SJSA1 (cell line): ENCODE data around the gene FAM236B. TPM values are rescaled to one million over a fixed set of nuclear protein-coding genes. Genes with fewer than 3 reads are reported as not detected.
"Not testable (repeated sequence)": the region's sequence is repeated elsewhere in the genome, so short reads cannot be mapped to it uniquely, and the experiment has no call there.

ENCODE experiments used
- DNase-seq, 2 experiments: peaks; one replicate each; pipeline ENCODE4 v3.0.0-alpha.2; 2015 to 2020; ENCODE audit warnings: low spot score in 2 of 2, low read depth in 1 of 2
- H3K27ac ChIP-seq: fragments of 250-450 bp; sonication (Bioruptor Pico); 2 replicates; pipeline ENCODE4 v1.5.1; 2020; ENCODE audit warnings: mild to moderate bottlenecking, moderate library complexity
- H3K27me3 ChIP-seq: fragments of 250-450 bp; sonication (Bioruptor Pico); replicated peaks from 2 replicates; pipeline ENCODE4 v1.5.1; 2020; ENCODE audit warnings: mild to moderate bottlenecking, moderate library complexity
- H3K36me3 ChIP-seq: fragments of 250-450 bp; sonication (Bioruptor Pico); 2 replicates; pipeline ENCODE4 v1.5.1; 2020; ENCODE audit warnings: mild to moderate bottlenecking
- H3K4me1 ChIP-seq: fragments of 250-450 bp; sonication (Bioruptor Pico); replicated peaks from 2 replicates; pipeline ENCODE4 v1.6.1; 2021; ENCODE audit warnings: mild to moderate bottlenecking
- H3K4me3 ChIP-seq: fragments of 250-450 bp; sonication (Bioruptor Pico); 2 replicates; pipeline ENCODE4 v1.5.1; 2020; ENCODE audit warnings: mild to moderate bottlenecking
- H3K9me3 ChIP-seq: fragments of 250-450 bp; sonication (Bioruptor Pico); replicated peaks from 2 replicates; pipeline ENCODE4 v1.5.1; 2020; ENCODE audit warnings: mild to moderate bottlenecking
- total RNA-seq: library from RNA; depleted of rRNA; stranded (reverse); fragments of >200 nt; shearing (Covaris generic); gene quantifications from 2 replicates; pipeline ENCODE4 v1.2.3, GENCODE V29; 2014; rRNA removed

FAM236B gene
- total RNA-seq, 1 experiment from 2014 or later, result not detected

DNA sequence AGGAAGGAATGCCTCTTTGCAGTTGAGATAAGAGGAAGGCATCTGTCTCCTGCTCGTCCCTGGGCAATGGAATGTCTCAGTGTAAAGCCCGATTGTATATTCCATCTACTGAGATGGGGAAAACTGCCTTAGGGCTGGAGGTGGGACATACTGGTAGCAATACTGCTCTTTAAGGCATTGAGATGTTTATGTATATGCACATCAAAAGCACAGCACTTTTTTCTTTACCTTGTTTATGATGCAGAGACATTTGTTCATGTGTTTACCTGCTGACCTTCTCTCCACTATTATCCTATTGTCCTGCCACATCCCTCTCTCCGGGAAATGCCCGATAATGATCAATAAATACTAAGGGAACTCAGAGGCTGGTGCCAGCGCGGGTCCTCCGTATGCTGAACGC, 48.8 kb downstream of the FAM236B start:
- not testable (repeated sequence) for DNase-seq, H3K9me3 ChIP-seq, H3K27ac ChIP-seq, H3K4me3 ChIP-seq, H3K36me3 ChIP-seq, H3K27me3 ChIP-seq, H3K4me1 ChIP-seq

Other genes starting within 250 kb of the FAM236B start
- 29.0 and 33.3 TPM in 2 replicates for gene HDAC8, start 209.8 kb downstream of the FAM236B start, total RNA-seq
- gene PHKA1, start 68.4 kb downstream of the FAM236B start, total RNA-seq, result 0.21 TPM in 1 of 2 replicates, not detected in the other
- gene DMRTC1B, start 5.8 kb downstream of the FAM236B start, total RNA-seq, result not detected in 2 replicates
- not detected in 2 replicates for gene FAM236D, start 25.6 kb upstream of the FAM236B start, total RNA-seq
- gene FAM236C, start 130.0 kb upstream of the FAM236B start, total RNA-seq, result not detected in 2 replicates
- not detected in 2 replicates for gene FAM236A, start 155.5 kb upstream of the FAM236B start, total RNA-seq
- gene DMRTC1, start 161.2 kb upstream of the FAM236B start, total RNA-seq, result not detected in 2 replicates
- not detected in 2 replicates for gene PABPC1L2B, start 220.3 kb upstream of the FAM236B start, total RNA-seq